Suprapubic skin (tissue), 4 donors: ENCODE data around the gene NDE1.

Source experiments
- POLR2A ChIP-seq, 2 donors: fragments of 450-650 bp; IDR thresholded peaks; one replicate each; pipeline ENCODE4 v1.6.1; 2017; ENCODE audit warnings: antibody characterized with exemption in 2 of 2, mild to moderate bottlenecking in 2 of 2, moderate library complexity in 2 of 2
- POLR2AphosphoS5 ChIP-seq, 3 donors: sonication (generic); formaldehyde crosslinking; IDR thresholded peaks; one replicate each; pipeline ENCODE4 v1.6.1; 2017; ENCODE audit warnings: antibody characterized with exemption in 3 of 3
- TF ChIP-seq, protein P1 (sequence below), 2 donors: fragments of 200-600 bp in 1 of 2; fragments of 450-650 bp in 1 of 2; sonication (generic) in 1 of 2; IDR thresholded peaks; one replicate each; pipeline ENCODE4 v1.5.1; 2016 to 2019; ENCODE audit warnings: antibody characterized with exemption in 2 of 2, mild to moderate bottlenecking in 1 of 2, moderate library complexity in 1 of 2

DNA sequence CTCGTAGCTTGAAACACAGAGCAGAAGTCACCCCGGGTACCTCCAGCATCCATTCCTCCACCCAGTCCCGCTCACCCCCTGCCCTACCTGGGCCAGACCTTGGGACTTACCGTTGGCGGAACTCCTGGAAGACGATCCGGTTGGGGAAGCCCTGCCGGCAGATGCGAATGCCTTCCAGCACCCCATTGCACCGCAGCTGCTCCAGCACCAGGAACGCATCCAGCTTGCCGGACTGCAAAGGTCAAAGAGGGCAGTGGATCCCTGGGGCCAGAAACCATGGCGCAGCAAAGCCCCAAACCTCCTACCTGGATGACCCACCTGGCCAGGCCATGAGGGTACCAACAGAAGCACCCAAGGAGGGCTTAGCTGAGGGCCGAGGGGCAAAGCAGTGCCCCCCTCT, 97.9 kb downstream of the NDE1 start:
- TF ChIP-seq, protein P1, sequence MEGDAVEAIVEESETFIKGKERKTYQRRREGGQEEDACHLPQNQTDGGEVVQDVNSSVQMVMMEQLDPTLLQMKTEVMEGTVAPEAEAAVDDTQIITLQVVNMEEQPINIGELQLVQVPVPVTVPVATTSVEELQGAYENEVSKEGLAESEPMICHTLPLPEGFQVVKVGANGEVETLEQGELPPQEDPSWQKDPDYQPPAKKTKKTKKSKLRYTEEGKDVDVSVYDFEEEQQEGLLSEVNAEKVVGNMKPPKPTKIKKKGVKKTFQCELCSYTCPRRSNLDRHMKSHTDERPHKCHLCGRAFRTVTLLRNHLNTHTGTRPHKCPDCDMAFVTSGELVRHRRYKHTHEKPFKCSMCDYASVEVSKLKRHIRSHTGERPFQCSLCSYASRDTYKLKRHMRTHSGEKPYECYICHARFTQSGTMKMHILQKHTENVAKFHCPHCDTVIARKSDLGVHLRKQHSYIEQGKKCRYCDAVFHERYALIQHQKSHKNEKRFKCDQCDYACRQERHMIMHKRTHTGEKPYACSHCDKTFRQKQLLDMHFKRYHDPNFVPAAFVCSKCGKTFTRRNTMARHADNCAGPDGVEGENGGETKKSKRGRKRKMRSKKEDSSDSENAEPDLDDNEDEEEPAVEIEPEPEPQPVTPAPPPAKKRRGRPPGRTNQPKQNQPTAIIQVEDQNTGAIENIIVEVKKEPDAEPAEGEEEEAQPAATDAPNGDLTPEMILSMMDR (IDR thresholded peaks at IDR 0.05) = no peak
- TF ChIP-seq POLR2A (IDR thresholded peaks at IDR 0.05) = no peak
- TF ChIP-seq POLR2AphosphoS5 (IDR thresholded peaks at IDR 0.05) = no peak
